Astrocyte (in vitro differentiated cells and primary cell): Measurements from ENCODE around the gene SORD. TPM values are rescaled to one million over a fixed set of nuclear protein-coding genes. Genes with fewer than 3 reads are reported as not detected.

Source experiments
- DNase-seq: peaks from one replicate; pipeline ENCODE4 v3.0.0-alpha.2; 2010; ENCODE audit warnings: low read depth
- FAIRE-seq: peaks from 2 replicates; lab custom pipeline; 2011; peaks lifted over from hg19 to GRCh38; lab: Jason Lieb, UNC
- H2AFZ ChIP-seq: 2 replicates; pipeline ENCODE4 v1.6.0; 2012; ENCODE audit warnings: low read depth, low read length, inconsistent platforms
- H3K27ac ChIP-seq: 2 replicates; pipeline ENCODE4 v1.5.1; 2011; ENCODE audit warnings: low read depth, low read length, inconsistent platforms
- H3K27me3 ChIP-seq: 2 replicates; pipeline ENCODE4 v1.6.0; 2011; ENCODE audit warnings: low read length, inconsistent platforms; ENCODE audit not compliant: insufficient read depth
- H3K36me3 ChIP-seq: 2 replicates; pipeline ENCODE4 v1.5.1; 2011; ENCODE audit warnings: low read length, inconsistent platforms; ENCODE audit not compliant: insufficient read depth
- H3K4me1 ChIP-seq: 2 replicates; pipeline ENCODE4 v1.5.1; 2011; ENCODE audit warnings: low read length, inconsistent platforms; ENCODE audit not compliant: insufficient read depth
- H3K4me2 ChIP-seq: 2 replicates; pipeline ENCODE4 v1.6.0; 2012; ENCODE audit warnings: low read length, inconsistent platforms
- H3K4me3 ChIP-seq: 2 replicates; pipeline ENCODE4 v1.5.1; 2011; ENCODE audit warnings: low read depth, mild to moderate bottlenecking, low read length, inconsistent platforms; ENCODE audit not compliant: insufficient read depth
- H3K79me2 ChIP-seq: 2 replicates; pipeline ENCODE4 v1.6.0; 2012; ENCODE audit warnings: mild to moderate bottlenecking, low read length, inconsistent platforms; ENCODE audit not compliant: insufficient read depth
- H3K9ac ChIP-seq: 2 replicates; pipeline ENCODE4 v1.6.0; 2012; ENCODE audit warnings: mild to moderate bottlenecking, low read length, inconsistent platforms
- H3K9me3 ChIP-seq: 2 replicates; pipeline ENCODE4 v1.5.1; 2012; ENCODE audit warnings: low read depth, mild to moderate bottlenecking, low read length, inconsistent platforms; ENCODE audit not compliant: insufficient read depth
- H4K20me1 ChIP-seq: 2 replicates; pipeline ENCODE4 v1.6.0; 2012; ENCODE audit warnings: low read length, inconsistent platforms; ENCODE audit not compliant: insufficient read depth
- H3K27ac Mint-ChIP-seq: one replicate; pipeline ENCODE4 v1.8.0; 2021; ENCODE audit warnings: mild to moderate bottlenecking, mixed read lengths; ENCODE audit not compliant: unreplicated experiment
- H3K27me3 Mint-ChIP-seq: one replicate; pipeline ENCODE4 v1.8.0; 2021; ENCODE audit warnings: low read depth, mixed read lengths; ENCODE audit not compliant: unreplicated experiment
- H3K36me3 Mint-ChIP-seq: one replicate; pipeline ENCODE4 v1.8.0; 2021; ENCODE audit warnings: low read depth, mixed read lengths; ENCODE audit not compliant: unreplicated experiment
- H3K4me1 Mint-ChIP-seq: one replicate; pipeline ENCODE4 v1.8.0; 2021; ENCODE audit warnings: low read depth, mixed read lengths; ENCODE audit not compliant: unreplicated experiment
- H3K4me3 Mint-ChIP-seq: one replicate; pipeline ENCODE4 v1.8.0; 2021; ENCODE audit warnings: mild to moderate bottlenecking, moderate library complexity, mixed read lengths; ENCODE audit not compliant: unreplicated experiment
- H3K9me3 Mint-ChIP-seq: one replicate; pipeline ENCODE4 v1.8.0; 2021; ENCODE audit warnings: mild to moderate bottlenecking, mixed read lengths; ENCODE audit not compliant: unreplicated experiment
- EZH2 ChIP-seq: IDR thresholded peaks from 2 replicates; pipeline ENCODE4 v1.6.1; 2012; ENCODE audit warnings: mild to moderate bottlenecking, low read length, inconsistent platforms; ENCODE audit not compliant: insufficient read depth
- total RNA-seq: library from RNA; stranded (reverse); gene quantifications from 2 replicates; pipeline ENCODE4 v1.2.1, GENCODE V29; 2021
- TF ChIP-seq, protein P1 (sequence below): IDR thresholded peaks from 2 replicates; pipeline ENCODE4 v1.5.1; 2011; ENCODE audit warnings: low read depth, mild to moderate bottlenecking, inconsistent platforms, low read length, moderate library complexity; ENCODE audit not compliant: insufficient read depth

Gene SORD
- total RNA-seq, 1 donor from 2014 or later = 26.2 TPM

DNA sequence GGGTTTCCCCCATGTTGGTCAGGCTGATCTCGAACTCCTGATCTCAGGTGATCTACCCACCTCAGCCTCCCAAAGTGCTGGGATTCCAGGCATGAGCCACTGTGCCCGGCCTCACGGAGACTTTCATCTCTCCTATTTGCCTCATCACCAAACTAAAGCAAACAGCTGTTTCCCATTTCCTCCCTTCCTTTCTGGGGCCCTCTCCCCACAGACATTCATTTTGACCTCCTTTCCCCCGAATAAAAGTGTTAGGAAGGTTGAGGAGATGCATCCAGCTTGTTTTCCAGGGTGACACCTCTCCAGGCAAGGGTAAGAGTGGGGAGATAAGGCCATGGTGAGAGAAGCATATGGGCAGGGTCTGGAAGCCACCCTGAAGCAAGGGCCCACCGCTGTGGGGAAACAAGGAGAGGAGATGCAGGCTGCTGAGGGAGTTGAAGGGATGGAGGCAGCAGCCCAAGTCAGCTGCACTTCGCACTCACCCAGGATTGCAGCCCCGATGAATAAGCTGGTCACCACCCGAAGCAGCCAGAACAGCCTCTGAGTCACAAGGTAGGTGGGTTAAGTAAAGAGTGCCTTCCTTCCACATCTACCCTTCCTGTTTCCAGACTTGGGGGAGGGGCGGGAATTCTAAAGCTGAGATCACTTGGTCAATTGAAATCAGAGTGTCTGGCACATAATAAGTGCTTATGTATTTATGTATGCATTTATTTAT, 98.9 kb downstream of the SORD start:
- Histone ChIP-seq H3K4me3 (no peak overlapping the region), H3K79me2 (no peaks in the 10 kb centered on the region), H3K27me3 (peaks cover 25% of the 10 kb centered on the region), H3K27ac (no peak overlapping the region), H3K9me3 (no peaks in the 10 kb centered on the region), H3K4me1 (peaks cover 9% of the 10 kb centered on the region), H3K4me2 (peak overlapping the region; percentile 72), H3K9ac (peak overlapping the region; percentile 15), H3K36me3 (no peaks in the 10 kb centered on the region), H2AFZ (peak overlapping the region; percentile 44), H4K20me1 (no peaks in the 10 kb centered on the region)
- peak; percentile 87 for DNase-seq
- Mint-ChIP-seq H3K27me3 (peaks cover 42% of the 10 kb centered on the region), H3K4me3 (no peak overlapping the region), H3K9me3 (no peaks in the 10 kb centered on the region), H3K27ac (peak overlapping the region; percentile 55), H3K4me1 (peaks cover 16% of the 10 kb centered on the region), H3K36me3 (no peaks in the 10 kb centered on the region)
- TF ChIP-seq, protein P1, sequence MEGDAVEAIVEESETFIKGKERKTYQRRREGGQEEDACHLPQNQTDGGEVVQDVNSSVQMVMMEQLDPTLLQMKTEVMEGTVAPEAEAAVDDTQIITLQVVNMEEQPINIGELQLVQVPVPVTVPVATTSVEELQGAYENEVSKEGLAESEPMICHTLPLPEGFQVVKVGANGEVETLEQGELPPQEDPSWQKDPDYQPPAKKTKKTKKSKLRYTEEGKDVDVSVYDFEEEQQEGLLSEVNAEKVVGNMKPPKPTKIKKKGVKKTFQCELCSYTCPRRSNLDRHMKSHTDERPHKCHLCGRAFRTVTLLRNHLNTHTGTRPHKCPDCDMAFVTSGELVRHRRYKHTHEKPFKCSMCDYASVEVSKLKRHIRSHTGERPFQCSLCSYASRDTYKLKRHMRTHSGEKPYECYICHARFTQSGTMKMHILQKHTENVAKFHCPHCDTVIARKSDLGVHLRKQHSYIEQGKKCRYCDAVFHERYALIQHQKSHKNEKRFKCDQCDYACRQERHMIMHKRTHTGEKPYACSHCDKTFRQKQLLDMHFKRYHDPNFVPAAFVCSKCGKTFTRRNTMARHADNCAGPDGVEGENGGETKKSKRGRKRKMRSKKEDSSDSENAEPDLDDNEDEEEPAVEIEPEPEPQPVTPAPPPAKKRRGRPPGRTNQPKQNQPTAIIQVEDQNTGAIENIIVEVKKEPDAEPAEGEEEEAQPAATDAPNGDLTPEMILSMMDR = no peak
- TF ChIP-seq EZH2 = no peak
- peak; percentile 71 for FAIRE-seq

DNA sequence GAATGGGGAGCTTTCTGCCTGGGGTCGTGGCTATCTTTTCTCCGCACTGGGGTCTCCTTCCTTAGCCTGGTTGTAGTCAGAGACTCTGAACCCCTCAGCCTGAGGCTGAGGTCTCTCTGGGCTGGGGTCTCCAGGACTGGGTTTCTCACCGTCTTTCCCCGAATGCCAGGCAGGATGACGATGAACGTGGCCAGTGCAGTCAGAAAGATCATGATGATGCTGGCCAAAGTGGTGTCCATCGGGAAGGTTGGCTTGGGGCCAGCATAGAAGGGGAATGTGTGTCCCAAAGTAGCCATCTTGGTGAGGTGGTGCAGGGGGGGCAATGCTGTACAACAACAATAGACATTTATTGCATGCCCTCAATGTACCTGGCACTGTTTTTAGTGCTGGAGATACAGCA, 99.7 kb downstream of the SORD start:
- Histone ChIP-seq H3K9ac (no peak overlapping the region), H2AFZ (no peak overlapping the region), H3K4me2 (no peak overlapping the region), H3K9me3 (no peaks in the 10 kb centered on the region), H4K20me1 (no peaks in the 10 kb centered on the region), H3K4me1 (peaks cover 9% of the 10 kb centered on the region), H3K27ac (no peak overlapping the region), H3K4me3 (no peak overlapping the region), H3K36me3 (no peaks in the 10 kb centered on the region), H3K27me3 (peaks cover 22% of the 10 kb centered on the region), H3K79me2 (no peaks in the 10 kb centered on the region)
- DNase-seq = no peak
- peaks cover 16% of the 10 kb centered on the region for H3K4me1 Mint-ChIP-seq
- TF ChIP-seq EZH2 = no peak
- TF ChIP-seq, protein P1 = no peak
- H3K36me3 Mint-ChIP-seq = no peaks in the 10 kb centered on the region
- H3K4me3 Mint-ChIP-seq = no peak overlapping the region
- peaks cover 39% of the 10 kb centered on the region for H3K27me3 Mint-ChIP-seq
- FAIRE-seq = no peak
- H3K9me3 Mint-ChIP-seq = no peaks in the 10 kb centered on the region
- no peak overlapping the region for H3K27ac Mint-ChIP-seq

DNA sequence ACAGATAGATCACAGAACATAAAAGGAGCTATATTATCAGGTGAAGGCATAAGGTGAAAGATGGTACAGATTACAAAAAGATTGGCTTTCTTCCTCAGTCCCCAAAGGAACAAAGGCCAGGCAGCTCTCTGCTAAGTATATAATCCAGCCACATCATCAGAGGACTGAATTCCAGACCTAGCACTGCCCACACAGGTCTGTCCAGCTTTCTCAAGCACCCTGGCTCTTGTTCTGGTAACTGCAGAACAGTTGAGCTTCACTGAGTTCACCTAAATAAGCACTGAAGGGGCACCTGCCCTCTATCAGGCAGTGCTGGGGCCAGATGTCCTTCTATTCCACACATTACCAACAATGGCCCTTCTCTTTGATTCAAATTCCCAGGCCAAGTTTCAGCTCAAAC, 100.4 kb downstream of the SORD start:
- H3K36me3 Mint-ChIP-seq = no peaks in the 10 kb centered on the region
- no peak overlapping the region for H3K4me2 ChIP-seq

More for the DNA sequence above, 100.4 kb downstream of the SORD start:
- no peaks in the 10 kb centered on the region for H3K36me3 ChIP-seq
- Mint-ChIP-seq H3K4me1 (peaks cover 16% of the 10 kb centered on the region), H3K9me3 (no peaks in the 10 kb centered on the region), H3K27ac (peak overlapping the region; percentile 70), H3K27me3 (peaks cover 39% of the 10 kb centered on the region), H3K4me3 (no peak overlapping the region)
- H3K4me1 ChIP-seq = peaks cover 9% of the 10 kb centered on the region
- H2AFZ ChIP-seq = no peak overlapping the region
- no peak overlapping the region for H3K9ac ChIP-seq
- no peaks in the 10 kb centered on the region for H3K9me3 ChIP-seq
- H3K27me3 ChIP-seq = peaks cover 27% of the 10 kb centered on the region
- TF ChIP-seq, protein P1 = no peak
- TF ChIP-seq EZH2 = no peak
- no peak overlapping the region for H3K4me3 ChIP-seq
- H3K79me2 ChIP-seq = no peaks in the 10 kb centered on the region
- DNase-seq = no peak
- H3K27ac ChIP-seq = no peak overlapping the region
- FAIRE-seq = no peak
- no peaks in the 10 kb centered on the region for H4K20me1 ChIP-seq
